PC-3 (cell line): ENCODE measurements around the gene PDE6A.

Experiments used
- CTCF ChIP-seq: fragments of 300-600 bp; sonication (generic); conservative IDR thresholded peaks from 2 replicates; pipeline ENCODE4 v1.5.1; 2017; ENCODE audit warnings: antibody characterized with exemption, low read depth, mild to moderate bottlenecking, low read length
- EZH2 ChIP-seq: fragments of 300-600 bp; sonication (generic); IDR thresholded peaks from one replicate; pipeline ENCODE4 v1.6.1; 2017; ENCODE audit warnings: antibody characterized with exemption, mild to moderate bottlenecking, low read length; ENCODE audit not compliant: unreplicated experiment

- TF ChIP-seq CTCF = no peak
- no peak for TF ChIP-seq EZH2
Observed at GRCh38 chr5:149841851-149842793, 102.5 kb downstream of the PDE6A start.
